Right forelimb (tissue), 1 donor: ENCODE measurements around the gene BORCS6.
A peak's percentile ranks its signal among the peaks of the same experiment; 100 is the strongest.

ENCODE experiments used
- DNase-seq: peaks from one replicate; pipeline ENCODE4 v3.0.0-alpha.2; 2018

Gene BORCS6

GRCh38 chr17:8153957-8154607 lies 35.9 kb downstream of the BORCS6 start:
- peak; percentile 100 for DNase-seq

GRCh38 chr17:8153525-8153956 lies 36.4 kb downstream of the BORCS6 start:
- peak; percentile 88 for DNase-seq

GRCh38 chr17:8153031-8153451 lies 36.9 kb downstream of the BORCS6 start:
- DNase-seq = peak; percentile 59

- peak; percentile 95 for DNase-seq
Measured at GRCh38 chr17:8152112-8152775, 37.7 kb downstream of the BORCS6 start, which contains the start of gene PER1. PER1 (minus strand) TSS chr17:8152404; CDS start chr17:8150706, 1,698 bp downstream.

GRCh38 chr17:8151641-8152111 lies 38.3 kb downstream of the BORCS6 start:
- peak; percentile 93 for DNase-seq

GRCh38 chr17:8151120-8151640 lies 38.8 kb downstream of the BORCS6 start:
- peak; percentile 95 for DNase-seq

- no peak for DNase-seq
Measured at GRCh38 chr17:8150194-8151119, 39.5 kb downstream of the BORCS6 start.

- no peak for DNase-seq
Measured at GRCh38 chr17:8149419-8150193, 40.4 kb downstream of the BORCS6 start.

- DNase-seq = peak; percentile 43
Measured at GRCh38 chr17:8148560-8148959, 41.4 kb downstream of the BORCS6 start.

GRCh38 chr17:8147805-8148404 lies 42.1 kb downstream of the BORCS6 start:
- DNase-seq = no peak

GRCh38 chr17:8147141-8147804 lies 42.7 kb downstream of the BORCS6 start:
- no peak for DNase-seq

- DNase-seq = no peak
Measured at GRCh38 chr17:8146381-8147140, 43.4 kb downstream of the BORCS6 start.

GRCh38 chr17:8145811-8146210 lies 44.2 kb downstream of the BORCS6 start:
- DNase-seq = peak; percentile 43

GRCh38 chr17:8144401-8145231 lies 45.4 kb downstream of the BORCS6 start:
- peak; percentile 43 for DNase-seq

- peak; percentile 44 for DNase-seq
Measured at GRCh38 chr17:8143581-8144400, 46.2 kb downstream of the BORCS6 start.

GRCh38 chr17:8142887-8143580 lies 46.9 kb downstream of the BORCS6 start:
- DNase-seq = peak; percentile 40

- peak; percentile 45 for DNase-seq
Measured at GRCh38 chr17:8142158-8142886, 47.7 kb downstream of the BORCS6 start.
